ENCODE measurements around the gene SIRPG.
"Not testable (repeated sequence)": the region's sequence is repeated elsewhere in the genome, so short reads cannot be mapped to it uniquely, and the experiment has no call there.

The SIRPG gene

GRCh38 chr20:1661542-1662299, 4.1 kb upstream of the SIRPG start:
- H3K27me3 Mint-ChIP-seq = no peaks in the 10 kb centered on the region
- H3K4me3 Mint-ChIP-seq = no peak overlapping the region
- ATAC-seq = no peak
- no peak overlapping the region for H3K27ac Mint-ChIP-seq
- no peaks in the 10 kb centered on the region for H3K9me3 Mint-ChIP-seq
- no peaks in the 10 kb centered on the region for H3K36me3 Mint-ChIP-seq
- H3K4me1 Mint-ChIP-seq = peaks cover 75% of the 10 kb centered on the region

GRCh38 chr20:1660246-1660645, 2.7 kb upstream of the SIRPG start:
- peaks cover 71% of the 10 kb centered on the region for H3K4me1 Mint-ChIP-seq
- no peak overlapping the region for H3K4me3 Mint-ChIP-seq
- no peak for ATAC-seq
- no peak overlapping the region for H3K27ac Mint-ChIP-seq
- H3K36me3 Mint-ChIP-seq = no peaks in the 10 kb centered on the region
- H3K27me3 Mint-ChIP-seq = no peaks in the 10 kb centered on the region
- no peaks in the 10 kb centered on the region for H3K9me3 Mint-ChIP-seq

- Mint-ChIP-seq H3K27ac (no peak overlapping the region), H3K36me3 (no peaks in the 10 kb centered on the region), H3K27me3 (no peaks in the 10 kb centered on the region), H3K4me1 (peaks cover 50% of the 10 kb centered on the region), H3K4me3 (no peak overlapping the region), H3K9me3 (no peaks in the 10 kb centered on the region)
- no peak for ATAC-seq
Measured at GRCh38 chr20:1656844-1657243, 735 bp downstream of the SIRPG start.

- Mint-ChIP-seq H3K27ac (no peak overlapping the region), H3K4me3 (no peak overlapping the region), H3K4me1 (peaks cover 51% of the 10 kb centered on the region), H3K27me3 (peaks cover 6% of the 10 kb centered on the region), H3K36me3 (no peaks in the 10 kb centered on the region), H3K9me3 (no peaks in the 10 kb centered on the region)
- no peak for ATAC-seq
Measured at GRCh38 chr20:1654996-1655395, 2.6 kb downstream of the SIRPG start.

- Mint-ChIP-seq H3K4me1 (peaks cover 39% of the 10 kb centered on the region), H3K27ac (no peak overlapping the region), H3K36me3 (no peaks in the 10 kb centered on the region), H3K9me3 (no peaks in the 10 kb centered on the region), H3K27me3 (peaks cover 7% of the 10 kb centered on the region), H3K4me3 (no peak overlapping the region)
- no peak for ATAC-seq
Measured at GRCh38 chr20:1652960-1653359, 4.6 kb downstream of the SIRPG start.

GRCh38 chr20:1652104-1652503, 5.5 kb downstream of the SIRPG start:
- Mint-ChIP-seq H3K4me3 (no peak overlapping the region), H3K36me3 (no peaks in the 10 kb centered on the region), H3K9me3 (no peaks in the 10 kb centered on the region), H3K27me3 (peaks cover 7% of the 10 kb centered on the region), H3K4me1 (peaks cover 30% of the 10 kb centered on the region), H3K27ac (no peak overlapping the region)
- no peak for ATAC-seq

- H3K27me3 Mint-ChIP-seq = peaks cover 7% of the 10 kb centered on the region
Measured at GRCh38 chr20:1651268-1652058, 6.1 kb downstream of the SIRPG start.

GRCh38 chr20:1648101-1648500, 9.5 kb downstream of the SIRPG start:
- Mint-ChIP-seq H3K27ac (no peak overlapping the region), H3K4me1 (peaks cover 27% of the 10 kb centered on the region), H3K4me3 (no peak overlapping the region), H3K36me3 (no peaks in the 10 kb centered on the region), H3K27me3 (peaks cover 7% of the 10 kb centered on the region), H3K9me3 (no peaks in the 10 kb centered on the region)
- no peak for ATAC-seq

More at GRCh38 chr20:1651268-1652058, 6.1 kb downstream of the SIRPG start:
- H3K4me1 Mint-ChIP-seq = peaks cover 28% of the 10 kb centered on the region
- H3K27ac Mint-ChIP-seq = no peak overlapping the region
- no peaks in the 10 kb centered on the region for H3K36me3 Mint-ChIP-seq
- H3K4me3 Mint-ChIP-seq = no peak overlapping the region
- H3K9me3 Mint-ChIP-seq = no peaks in the 10 kb centered on the region
- no peak for ATAC-seq

- Mint-ChIP-seq H3K27me3 (peaks cover 7% of the 10 kb centered on the region), H3K9me3 (no peaks in the 10 kb centered on the region), H3K36me3 (no peaks in the 10 kb centered on the region), H3K27ac (no peak overlapping the region), H3K4me3 (no peak overlapping the region), H3K4me1 (peaks cover 22% of the 10 kb centered on the region)
- no peak for ATAC-seq
Measured at GRCh38 chr20:1646975-1647431, 10.6 kb downstream of the SIRPG start.

- peaks cover 10% of the 10 kb centered on the region for H3K36me3 Mint-ChIP-seq
- no peak overlapping the region for H3K4me3 Mint-ChIP-seq
- no peaks in the 10 kb centered on the region for H3K27me3 Mint-ChIP-seq
- ATAC-seq = peak; percentile 48
- peaks cover 6% of the 10 kb centered on the region for H3K4me1 Mint-ChIP-seq
- H3K27ac Mint-ChIP-seq = no peak overlapping the region
- H3K9me3 Mint-ChIP-seq = peaks cover 7% of the 10 kb centered on the region
Measured at GRCh38 chr20:1644101-1644962, 13.2 kb downstream of the SIRPG start.

- H3K4me1 Mint-ChIP-seq, ATAC-seq, H3K36me3 Mint-ChIP-seq, H3K4me3 Mint-ChIP-seq, H3K9me3 Mint-ChIP-seq, H3K27ac Mint-ChIP-seq, H3K27me3 Mint-ChIP-seq: not testable (repeated sequence)
Measured at GRCh38 chr20:1638643-1639042, 18.9 kb downstream of the SIRPG start.

- Mint-ChIP-seq H3K36me3 (peaks cover 10% of the 10 kb centered on the region), H3K27ac (no peak overlapping the region), H3K9me3 (peaks cover 9% of the 10 kb centered on the region), H3K4me1 (no peaks in the 10 kb centered on the region), H3K4me3 (no peak overlapping the region), H3K27me3 (no peaks in the 10 kb centered on the region)
- no peak for ATAC-seq
Measured at GRCh38 chr20:1637755-1638154, 19.8 kb downstream of the SIRPG start.

GRCh38 chr20:1637226-1637625, 20.4 kb downstream of the SIRPG start:
- Mint-ChIP-seq H3K4me3 (no peak overlapping the region), H3K4me1 (peaks cover 5% of the 10 kb centered on the region), H3K27ac (no peak overlapping the region), H3K27me3 (no peaks in the 10 kb centered on the region), H3K9me3 (peaks cover 9% of the 10 kb centered on the region), H3K36me3 (peaks cover 10% of the 10 kb centered on the region)
- ATAC-seq = no peak

- Mint-ChIP-seq H3K4me3 (no peak overlapping the region), H3K27me3 (no peaks in the 10 kb centered on the region), H3K9me3 (peaks cover 9% of the 10 kb centered on the region), H3K4me1 (peaks cover 11% of the 10 kb centered on the region), H3K36me3 (peaks cover 10% of the 10 kb centered on the region), H3K27ac (no peak overlapping the region)
- peak; percentile 24 for ATAC-seq
Measured at GRCh38 chr20:1636621-1637020, 21.0 kb downstream of the SIRPG start.

GRCh38 chr20:1635291-1635979, 22.1 kb downstream of the SIRPG start:
- Mint-ChIP-seq H3K4me3 (no peak overlapping the region), H3K9me3 (peaks cover 9% of the 10 kb centered on the region), H3K27ac (no peak overlapping the region), H3K36me3 (peaks cover 9% of the 10 kb centered on the region), H3K4me1 (peaks cover 13% of the 10 kb centered on the region), H3K27me3 (no peaks in the 10 kb centered on the region)
- ATAC-seq = no peak
